Glutamatergic neuron (in vitro differentiated cells): ENCODE measurements around the gene GYPC. TPM values are rescaled to one million over a fixed set of nuclear protein-coding genes. Genes with fewer than 3 reads are reported as not detected.
"Not testable (repeated sequence)": the region's sequence is repeated elsewhere in the genome, so short reads cannot be mapped to it uniquely, and the experiment has no call there.

Source experiments
- DNase-seq: peaks from one replicate; pipeline ENCODE4 v3.0.0; 2022
- H3K27ac Mint-ChIP-seq: one replicate; pipeline ENCODE4 v1.8.0; 2020; ENCODE audit warnings: mild to moderate bottlenecking, mixed read lengths, inconsistent platforms; ENCODE audit not compliant: unreplicated experiment
- H3K27me3 Mint-ChIP-seq: one replicate; pipeline ENCODE4 v1.8.0; 2020; ENCODE audit warnings: mild to moderate bottlenecking, moderate library complexity, mixed read lengths, inconsistent platforms; ENCODE audit not compliant: unreplicated experiment
- H3K36me3 Mint-ChIP-seq: one replicate; pipeline ENCODE4 v1.8.0; 2020; ENCODE audit warnings: mild to moderate bottlenecking, mixed read lengths, inconsistent platforms; ENCODE audit not compliant: unreplicated experiment
- H3K4me1 Mint-ChIP-seq: one replicate; pipeline ENCODE4 v1.8.0; 2020; ENCODE audit warnings: mild to moderate bottlenecking, low read depth, mixed read lengths, inconsistent platforms; ENCODE audit not compliant: unreplicated experiment
- H3K4me3 Mint-ChIP-seq: one replicate; pipeline ENCODE4 v1.8.0; 2020; ENCODE audit warnings: mild to moderate bottlenecking, mixed read lengths, inconsistent platforms; ENCODE audit not compliant: unreplicated experiment
- H3K9me3 Mint-ChIP-seq: one replicate; pipeline ENCODE4 v1.8.0; 2020; ENCODE audit warnings: mild to moderate bottlenecking, moderate library complexity, mixed read lengths, inconsistent platforms; ENCODE audit not compliant: unreplicated experiment
- CTCF ChIP-seq: fragments of 200-600 bp; sonication (generic); IDR thresholded peaks from one replicate; pipeline ENCODE4 v1.5.0; 2021; ENCODE audit not compliant: partially characterized antibody, unreplicated experiment
- total RNA-seq: library from RNA; stranded (reverse); fragmentation: NEBNext Ultra II Directional; extraction: Animal tissue kit (Norgen Biotek cat#: 25700); gene quantifications from one replicate; pipeline ENCODE4 v1.2.1, GENCODE V29; 2021; ENCODE audit not compliant: unreplicated experiment

The GYPC gene
- total RNA-seq, 1 donor from 2014 or later, result 2.0 TPM

- Mint-ChIP-seq H3K4me1 (no peaks in the 10 kb centered on the region), H3K27ac (no peak overlapping the region), H3K27me3 (no peaks in the 10 kb centered on the region), H3K4me3 (no peak overlapping the region), H3K36me3 (no peaks in the 10 kb centered on the region), H3K9me3 (no peaks in the 10 kb centered on the region)
- TF ChIP-seq CTCF, result no peak
- no peak for DNase-seq
Observed at GRCh38 chr2:126643972-126644371, 12.0 kb upstream of the GYPC start.

GRCh38 chr2:126644630-126645191 lies 11.2 kb upstream of the GYPC start:
- no peak overlapping the region for H3K27ac Mint-ChIP-seq
- no peaks in the 10 kb centered on the region for H3K27me3 Mint-ChIP-seq
- H3K36me3 Mint-ChIP-seq, result no peaks in the 10 kb centered on the region
- no peak for TF ChIP-seq CTCF
- no peaks in the 10 kb centered on the region for H3K4me1 Mint-ChIP-seq
- no peak overlapping the region for H3K4me3 Mint-ChIP-seq
- H3K9me3 Mint-ChIP-seq, result no peaks in the 10 kb centered on the region
- no peak for DNase-seq

- Mint-ChIP-seq H3K9me3 (no peaks in the 10 kb centered on the region), H3K4me3 (no peak overlapping the region)
- no peak for DNase-seq
Observed at GRCh38 chr2:126645211-126645618, 10.7 kb upstream of the GYPC start.

GRCh38 chr2:126646026-126646425 lies 9.9 kb upstream of the GYPC start:
- no peak overlapping the region for H3K4me3 Mint-ChIP-seq
- DNase-seq, result no peak
- H3K27ac Mint-ChIP-seq, result no peak overlapping the region
- H3K36me3 Mint-ChIP-seq, result no peaks in the 10 kb centered on the region
- TF ChIP-seq CTCF, result no peak
- H3K4me1 Mint-ChIP-seq, result no peaks in the 10 kb centered on the region
- H3K27me3 Mint-ChIP-seq, result no peaks in the 10 kb centered on the region
- no peaks in the 10 kb centered on the region for H3K9me3 Mint-ChIP-seq

More at GRCh38 chr2:126645211-126645618, 10.7 kb upstream of the GYPC start:
- H3K27me3 Mint-ChIP-seq, result no peaks in the 10 kb centered on the region
- no peak overlapping the region for H3K27ac Mint-ChIP-seq
- TF ChIP-seq CTCF, result no peak
- no peaks in the 10 kb centered on the region for H3K36me3 Mint-ChIP-seq
- no peaks in the 10 kb centered on the region for H3K4me1 Mint-ChIP-seq

- not testable (repeated sequence) for H3K36me3 Mint-ChIP-seq, DNase-seq, H3K27ac Mint-ChIP-seq, H3K4me1 Mint-ChIP-seq, H3K27me3 Mint-ChIP-seq, H3K9me3 Mint-ChIP-seq, H3K4me3 Mint-ChIP-seq
Observed at GRCh38 chr2:126647714-126648344, 8.1 kb upstream of the GYPC start.

GRCh38 chr2:126648345-126648786 lies 7.6 kb upstream of the GYPC start:
- H3K4me3 Mint-ChIP-seq, H3K4me1 Mint-ChIP-seq, H3K27me3 Mint-ChIP-seq, H3K9me3 Mint-ChIP-seq, H3K36me3 Mint-ChIP-seq, H3K27ac Mint-ChIP-seq, DNase-seq: not testable (repeated sequence)
